Activated naive CD4-positive, alpha-beta T cell treated with anti-CD3 and anti-CD28 coated beads for 36 hours (primary cell): ENCODE results near the gene GSTK1. TPM values are rescaled to one million over a fixed set of nuclear protein-coding genes. Genes with fewer than 3 reads are reported as not detected.
A peak's percentile ranks its signal among the peaks of the same experiment; 100 is the strongest.
"Not testable (repeated sequence)": the region's sequence is repeated elsewhere in the genome, so short reads cannot be mapped to it uniquely, and the experiment has no call there.

Experiments
- CTCF ChIA-PET: fragments of 350-600 bp; sonication (Branson Sonifier 250); formaldehyde crosslinking; loops from one replicate; lab custom pipeline; 2021; ENCODE audit warnings: antibody characterized with exemption; lab: Charles Lee
- DNase-seq: peaks from one replicate; pipeline ENCODE4 v3.0.0-alpha.2; 2020
- H3K27ac Mint-ChIP-seq: one replicate; pipeline ENCODE4 v1.8.0; 2021; ENCODE audit warnings: mild to moderate bottlenecking, mixed read lengths
- H3K27me3 Mint-ChIP-seq: one replicate; pipeline ENCODE4 v1.8.0; 2021; ENCODE audit warnings: low read depth, mixed read lengths
- H3K36me3 Mint-ChIP-seq: one replicate; pipeline ENCODE4 v1.8.0; 2021; ENCODE audit warnings: low read depth, mixed read lengths
- H3K4me1 Mint-ChIP-seq: one replicate; pipeline ENCODE4 v1.8.0; 2021; ENCODE audit warnings: low read depth, mixed read lengths
- H3K4me3 Mint-ChIP-seq: one replicate; pipeline ENCODE4 v1.8.0; 2021; ENCODE audit warnings: mild to moderate bottlenecking, moderate library complexity, mixed read lengths
- H3K9me3 Mint-ChIP-seq: one replicate; pipeline ENCODE4 v1.8.0; 2021; ENCODE audit warnings: mixed read lengths
- intact Hi-C: fragments of 100-400 bp; cut with micrococcal nuclease; formaldehyde crosslinking; loops from one replicate; pipeline ENCODE4 v1.15.1; 2023
- total RNA-seq, 2 experiments: library from RNA; stranded (reverse); gene quantifications; one replicate each; pipeline ENCODE4 v1.2.3, GENCODE V29; 2021

The GSTK1 gene
- total RNA-seq = 100 to 1,000 TPM; 186 to 187 TPM

DNA sequence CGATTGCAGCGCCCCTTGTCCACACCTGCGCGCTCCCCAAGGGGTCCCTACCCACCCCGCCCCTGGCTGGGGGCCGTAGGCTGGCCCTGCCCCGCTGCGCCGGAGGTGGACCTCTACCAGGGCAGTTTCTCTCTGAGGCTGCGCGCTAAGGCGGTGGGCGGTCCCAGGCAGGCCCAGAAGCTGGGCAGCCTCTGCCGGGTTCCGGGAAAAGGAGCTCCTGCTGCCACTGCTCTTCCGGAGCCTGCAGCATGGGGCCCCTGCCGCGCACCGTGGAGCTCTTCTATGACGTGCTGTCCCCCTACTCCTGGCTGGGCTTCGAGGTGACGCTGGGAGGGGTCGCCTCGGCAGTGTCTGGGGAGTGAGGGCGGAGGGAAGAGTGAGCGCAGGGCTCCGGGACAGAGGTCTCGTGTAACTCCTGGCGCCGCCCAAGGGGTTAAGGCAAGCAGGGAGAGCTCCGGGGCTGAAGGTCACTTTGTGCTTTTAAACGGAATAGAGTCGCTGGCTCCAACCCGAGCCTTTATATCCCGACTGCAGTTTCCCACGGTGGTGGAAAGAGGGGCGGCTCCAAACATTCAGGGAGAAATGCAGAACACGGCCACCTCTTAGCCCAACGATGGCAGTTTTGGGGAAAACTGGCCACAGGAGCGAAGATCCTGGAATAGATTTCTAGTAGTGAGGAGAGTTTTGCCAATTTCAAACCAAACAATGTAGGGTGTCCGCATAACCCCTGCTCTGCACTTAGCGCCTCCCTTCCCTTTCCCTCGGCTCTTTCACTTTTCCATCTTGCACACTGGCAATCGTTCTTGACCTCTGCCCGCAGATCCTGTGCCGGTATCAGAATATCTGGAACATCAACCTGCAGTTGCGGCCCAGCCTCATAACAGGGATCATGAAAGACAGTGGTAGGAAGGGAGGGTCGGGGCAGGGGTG, at the start of gene GSTK1:
Gene GSTK1, plus strand, starts transcription at position 176 of the 930 bp plus-strand sequence. Its CDS starts 73 bp downstream, at position 249.
- DNase-seq = peak; percentile 90
- H3K9me3 Mint-ChIP-seq = peaks cover 1% of the 10 kb centered on the region
- CTCF ChIA-PET = interaction anchor here (0.6 to 2.1 kb wide), 16 partner anchors 8 to 153 kb away, joined by 3 to 16 read pairs (median 4); partner anchors contain the start of gene CASP2
- no peaks in the 10 kb centered on the region for H3K27me3 Mint-ChIP-seq
- peak within 1 kb of the TSS; percentile 96 for H3K4me3 Mint-ChIP-seq
- H3K4me1 Mint-ChIP-seq = peaks cover 55% of the 10 kb centered on the region
- H3K27ac Mint-ChIP-seq = peak within 1 kb of the TSS; percentile 96
- peaks cover 38% of the 10 kb centered on the region for H3K36me3 Mint-ChIP-seq
- intact Hi-C loops = loop anchor here (1.0 to 10.0 kb wide), 6 partner anchors 12 to 1571 kb away; partner anchors contain the start of genes CASP2 and TPK1

DNA sequence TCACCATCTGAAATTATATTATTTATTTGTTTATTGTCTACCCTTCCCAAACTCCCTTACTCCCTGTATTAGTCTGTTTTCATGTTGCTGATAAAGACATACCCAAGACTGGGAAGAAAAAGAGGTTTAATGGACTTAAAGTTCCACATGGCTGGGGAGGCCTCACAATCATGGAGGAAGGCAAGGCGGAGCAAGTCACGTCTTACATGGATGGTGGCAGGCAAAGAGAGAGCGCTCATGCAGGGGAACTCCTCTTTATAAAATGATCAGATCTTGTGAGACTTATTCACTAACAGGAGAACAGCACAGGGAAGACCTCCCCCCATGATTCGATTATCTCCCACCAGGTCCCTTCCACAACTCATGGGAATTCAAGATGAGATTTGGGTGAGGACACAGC, 49.8 kb upstream of the GSTK1 start:
- H3K4me3 Mint-ChIP-seq, H3K4me1 Mint-ChIP-seq, H3K27ac Mint-ChIP-seq, H3K36me3 Mint-ChIP-seq, DNase-seq, H3K27me3 Mint-ChIP-seq, H3K9me3 Mint-ChIP-seq: not testable (repeated sequence)
- CTCF ChIA-PET = interaction anchor here (1.9 to 8.5 kb wide), 2 partner anchors 25 to 205 kb away, joined by 6 to 329 read pairs; no protein-coding TSS in a partner anchor
- intact Hi-C loops = loop anchor here (10.0 kb wide), 2 partner anchors 769 to 1239 kb away; partner anchors contain the start of gene TAS2R38

DNA sequence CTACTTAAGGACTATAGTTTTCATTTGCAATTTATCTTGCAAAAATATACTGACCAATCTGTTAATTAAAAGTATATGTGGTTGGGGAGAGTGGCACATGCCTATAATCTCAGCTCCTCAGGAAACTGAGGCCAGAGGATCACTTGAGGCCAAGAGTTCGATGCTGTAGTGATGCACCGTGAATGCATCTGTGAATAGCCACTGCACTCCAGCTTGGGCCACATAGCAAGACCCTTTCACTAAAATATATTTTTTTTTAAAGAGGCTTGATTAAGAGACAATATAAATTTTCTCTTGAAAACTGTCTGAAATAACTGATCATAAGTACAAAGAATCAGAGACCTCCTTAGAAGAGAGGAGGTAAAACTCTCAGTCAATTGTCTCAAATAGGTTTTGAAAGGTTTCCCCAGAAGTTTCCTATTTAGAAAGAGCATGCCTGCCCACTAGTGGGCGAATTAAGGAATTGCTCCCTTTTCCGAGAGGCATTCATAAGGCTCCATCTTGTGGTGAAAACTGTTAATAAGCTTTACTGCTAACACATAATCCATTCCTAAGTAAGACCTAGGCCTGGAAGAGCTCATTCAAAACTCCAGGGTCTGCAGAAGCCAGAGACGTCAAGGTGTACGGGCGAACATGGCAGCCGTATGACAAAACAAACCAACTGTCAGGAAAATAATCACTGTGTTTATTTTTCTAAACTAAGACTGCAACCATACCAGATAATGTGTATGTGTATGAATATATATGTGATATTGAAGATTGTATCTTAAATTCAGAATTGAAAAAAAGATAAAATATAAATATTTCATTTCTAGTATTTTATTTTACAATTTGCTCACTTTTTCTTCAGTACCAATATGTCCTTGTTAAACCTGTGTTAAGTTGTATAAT, 48.2 kb upstream of the GSTK1 start:
- H3K4me3 Mint-ChIP-seq = no peak overlapping the region
- H3K9me3 Mint-ChIP-seq = no peaks in the 10 kb centered on the region
- H3K27ac Mint-ChIP-seq = no peak overlapping the region
- CTCF ChIA-PET = interaction anchor here (0.6 to 8.5 kb wide), 58 partner anchors 8 to 895 kb away, joined by 3 to 329 read pairs (median 4); partner anchors contain the start of gene PIP
- no peaks in the 10 kb centered on the region for H3K36me3 Mint-ChIP-seq
- H3K27me3 Mint-ChIP-seq = no peaks in the 10 kb centered on the region
- no peaks in the 10 kb centered on the region for H3K4me1 Mint-ChIP-seq
- intact Hi-C loops = loop anchor here (1.0 to 10.0 kb wide), 9 partner anchors 207 to 1240 kb away; partner anchors contain the start of gene TAS2R38
- peak; percentile 73 for DNase-seq

DNA sequence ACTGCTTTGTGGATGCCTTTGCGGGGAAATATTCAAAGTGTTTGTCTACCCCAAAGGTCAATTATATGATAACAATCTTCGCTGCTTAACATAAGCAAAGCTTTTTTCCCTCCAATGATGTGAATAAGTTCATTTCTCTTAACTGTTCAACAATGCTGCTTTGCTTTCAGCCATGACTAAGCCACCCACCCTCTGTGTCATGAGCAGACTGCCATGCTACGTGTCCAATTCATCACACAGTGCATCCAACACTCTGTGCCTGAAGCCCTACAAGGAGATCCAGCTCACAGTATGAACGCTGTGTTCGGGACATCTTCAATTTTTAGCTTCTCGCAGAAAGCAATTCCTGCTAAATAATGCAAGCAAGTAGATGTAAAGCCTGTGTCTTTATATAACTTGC, 47.1 kb upstream of the GSTK1 start:
- no peaks in the 10 kb centered on the region for H3K27me3 Mint-ChIP-seq
- H3K36me3 Mint-ChIP-seq = no peaks in the 10 kb centered on the region
- H3K9me3 Mint-ChIP-seq = no peaks in the 10 kb centered on the region
- H3K27ac Mint-ChIP-seq = no peak overlapping the region
- DNase-seq = no peak
- CTCF ChIA-PET = interaction anchor here (0.7 to 8.5 kb wide), 17 partner anchors 16 to 896 kb away, joined by 3 to 329 read pairs (median 4); partner anchors contain the start of gene PIP
- intact Hi-C loops = loop anchor here (5.0 to 10.0 kb wide), 5 partner anchors 614 to 1241 kb away; partner anchors contain the start of gene TAS2R38
- no peak overlapping the region for H3K4me3 Mint-ChIP-seq
- no peaks in the 10 kb centered on the region for H3K4me1 Mint-ChIP-seq

DNA sequence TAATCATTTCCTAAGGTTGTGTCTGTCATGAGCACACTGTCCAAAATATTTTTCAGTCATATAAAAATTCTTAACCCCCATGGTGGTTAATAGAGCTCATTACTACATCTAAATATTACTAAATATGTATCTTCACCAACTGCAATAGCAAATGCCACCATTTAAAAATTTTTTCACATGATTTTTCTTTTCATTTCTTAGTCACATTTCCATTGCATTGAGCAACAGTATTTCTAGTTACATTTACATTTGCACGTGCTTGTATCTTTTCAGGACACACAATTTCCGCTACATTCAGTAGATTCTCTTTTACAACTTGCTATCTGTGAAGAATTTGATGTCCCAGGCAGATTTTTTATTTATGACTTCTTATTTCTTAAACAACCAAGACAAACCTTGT, 46.6 kb upstream of the GSTK1 start:
- no peaks in the 10 kb centered on the region for H3K36me3 Mint-ChIP-seq
- no peaks in the 10 kb centered on the region for H3K9me3 Mint-ChIP-seq
- H3K4me1 Mint-ChIP-seq = no peaks in the 10 kb centered on the region
- H3K27me3 Mint-ChIP-seq = peaks cover 3% of the 10 kb centered on the region
- DNase-seq = no peak
- H3K27ac Mint-ChIP-seq = no peak overlapping the region
- H3K4me3 Mint-ChIP-seq = no peak overlapping the region
- CTCF ChIA-PET = interaction anchor here (0.7 to 8.5 kb wide), 5 partner anchors 83 to 896 kb away, joined by 3 to 329 read pairs (median 4); no protein-coding TSS in a partner anchor
- intact Hi-C loops = loop anchor here (5.0 to 10.0 kb wide), 5 partner anchors 614 to 1242 kb away; partner anchors contain the start of gene TAS2R38

DNA sequence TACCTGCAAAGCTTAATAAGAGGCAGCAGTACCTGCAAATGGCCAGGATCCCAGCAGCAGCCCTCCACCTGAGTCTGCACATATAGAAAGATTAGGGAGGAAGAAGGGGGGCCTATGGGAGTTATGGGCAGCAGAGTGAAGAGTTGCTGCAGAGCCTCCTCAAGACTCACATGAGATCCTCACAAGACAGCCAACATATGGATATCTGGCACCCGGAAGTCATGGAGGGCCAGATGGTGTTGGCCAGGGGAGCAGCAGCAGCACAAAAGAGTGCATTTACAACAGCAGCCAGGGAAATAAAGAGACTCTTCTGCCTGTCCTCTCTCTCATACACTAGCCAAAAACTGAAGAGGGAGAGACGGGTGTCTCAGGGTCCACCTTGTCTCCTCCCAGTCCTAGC, 45.4 kb upstream of the GSTK1 start:
- H3K9me3 Mint-ChIP-seq = no peaks in the 10 kb centered on the region

DNA sequence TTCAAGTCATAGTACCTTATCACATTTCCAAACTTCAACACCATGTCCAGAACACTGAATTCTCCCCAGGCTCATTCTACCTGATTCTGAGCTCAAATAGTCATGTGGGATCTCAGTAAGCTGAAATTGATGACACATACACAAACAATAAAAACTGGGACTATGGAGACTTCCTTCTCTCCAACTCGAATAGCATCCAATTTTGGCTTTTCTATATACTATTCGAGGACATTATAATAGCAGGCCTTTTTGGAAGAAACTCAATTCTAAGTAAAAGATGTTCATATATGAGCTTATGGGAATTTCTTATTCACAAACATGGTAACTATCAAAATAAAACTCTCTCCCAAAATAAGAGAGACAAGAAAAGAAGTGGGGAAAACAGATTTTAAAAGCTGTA, 42.0 kb upstream of the GSTK1 start:
- Mint-ChIP-seq H3K27me3 (peaks cover 8% of the 10 kb centered on the region), H3K4me1 (no peaks in the 10 kb centered on the region), H3K27ac (no peak overlapping the region), H3K9me3 (no peaks in the 10 kb centered on the region), H3K36me3 (no peaks in the 10 kb centered on the region), H3K4me3 (no peak overlapping the region)
- CTCF ChIA-PET = interaction anchor here (0.7 to 8.5 kb wide), 4 partner anchors 128 to 213 kb away, joined by 3 to 329 read pairs (median 3); no protein-coding TSS in a partner anchor
- DNase-seq = no peak
- intact Hi-C loops = no loop called here

More for the DNA sequence above, 45.4 kb upstream of the GSTK1 start:
- Mint-ChIP-seq H3K4me3 (no peak overlapping the region), H3K36me3 (no peaks in the 10 kb centered on the region), H3K4me1 (no peaks in the 10 kb centered on the region), H3K27ac (no peak overlapping the region), H3K27me3 (peaks cover 8% of the 10 kb centered on the region)
- DNase-seq = no peak
- CTCF ChIA-PET = interaction anchor here (8.5 kb wide), 1 partner anchor 209 kb away, joined by 329 read pairs; no protein-coding TSS in a partner anchor
- intact Hi-C loops = loop anchor here (5.0 to 10.0 kb wide), 5 partner anchors 616 to 1243 kb away; partner anchors contain the start of gene TAS2R38

DNA sequence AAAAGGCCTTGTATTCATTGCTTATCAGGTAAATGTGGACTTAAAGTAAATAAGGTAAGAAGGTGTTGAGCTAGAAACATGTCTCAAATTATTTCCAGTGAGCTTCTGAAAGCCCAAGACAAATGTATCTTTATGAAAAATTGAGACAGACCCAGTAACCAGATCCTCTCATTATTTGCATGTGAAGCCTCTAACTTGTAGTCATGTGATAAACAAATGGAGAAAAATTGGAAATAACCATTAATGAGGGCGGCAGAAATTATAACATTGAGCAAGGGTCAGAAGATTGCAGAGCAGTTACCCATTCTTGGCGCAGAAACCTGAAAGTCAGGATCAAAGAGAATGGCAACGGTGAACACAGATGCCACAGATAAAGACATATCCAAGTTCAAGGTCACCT, 41.5 kb upstream of the GSTK1 start, which contains the start of gene TAS2R40:
Gene TAS2R40, plus strand, starts transcription at position 301 of the 400 bp plus-strand sequence. Its CDS starts 42 bp downstream, at position 343.
- DNase-seq = no peak
- Mint-ChIP-seq H3K27ac (no peak within 1 kb of the TSS), H3K36me3 (no peaks in the 10 kb centered on the region), H3K27me3 (peaks cover 8% of the 10 kb centered on the region), H3K4me3 (no peak within 1 kb of the TSS), H3K9me3 (no peaks in the 10 kb centered on the region), H3K4me1 (no peaks in the 10 kb centered on the region)
- CTCF ChIA-PET = interaction anchor here (0.6 to 8.5 kb wide), 5 partner anchors 17 to 213 kb away, joined by 3 to 329 read pairs (median 3); no protein-coding TSS in a partner anchor
- intact Hi-C loops = no loop called here

DNA sequence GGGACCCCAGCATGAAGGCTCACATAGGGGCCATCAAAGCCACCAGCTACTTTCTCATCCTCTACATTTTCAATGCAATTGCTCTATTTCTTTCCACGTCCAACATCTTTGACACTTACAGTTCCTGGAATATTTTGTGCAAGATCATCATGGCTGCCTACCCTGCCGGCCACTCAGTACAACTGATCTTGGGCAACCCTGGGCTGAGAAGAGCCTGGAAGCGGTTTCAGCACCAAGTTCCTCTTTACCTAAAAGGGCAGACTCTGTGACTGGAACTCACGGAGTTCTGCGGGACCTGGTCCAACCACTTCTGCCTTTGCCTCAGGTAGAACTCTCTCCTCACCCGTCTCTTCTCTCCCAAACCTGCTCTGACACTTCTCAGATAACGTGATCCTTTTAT, 40.5 kb upstream of the GSTK1 start:
- Mint-ChIP-seq H3K27me3 (peaks cover 8% of the 10 kb centered on the region), H3K9me3 (no peaks in the 10 kb centered on the region), H3K4me3 (no peak overlapping the region), H3K27ac (no peak overlapping the region), H3K4me1 (no peaks in the 10 kb centered on the region), H3K36me3 (no peaks in the 10 kb centered on the region)
- intact Hi-C loops = no loop called here
- DNase-seq = no peak
- CTCF ChIA-PET = interaction anchor here (0.6 to 2.4 kb wide), 2 partner anchors 8 to 18 kb away, joined by 3 to 8 read pairs; no protein-coding TSS in a partner anchor

DNA sequence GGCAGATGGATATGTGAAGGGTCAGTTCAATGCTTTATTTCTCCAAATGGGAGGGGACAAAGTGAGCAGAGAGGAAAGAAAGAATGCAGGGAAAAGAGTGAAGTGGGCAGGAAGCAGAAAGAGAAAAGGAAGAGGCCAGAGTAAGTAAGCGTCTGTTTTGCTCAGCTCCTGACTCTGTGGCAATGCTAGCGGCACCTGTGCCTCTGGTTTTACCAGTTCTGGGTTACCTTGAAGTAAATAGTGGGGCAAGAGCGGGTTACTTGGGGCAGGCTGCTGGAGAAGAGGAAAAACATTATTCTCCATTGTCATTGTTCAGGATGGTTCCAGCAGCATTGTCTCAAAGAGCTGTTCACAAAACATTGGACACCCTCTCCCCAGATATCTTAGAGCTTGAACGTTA, 39.5 kb upstream of the GSTK1 start:
- intact Hi-C loops = no loop called here
- Mint-ChIP-seq H3K4me1 (no peaks in the 10 kb centered on the region), H3K27ac (no peak overlapping the region), H3K36me3 (no peaks in the 10 kb centered on the region), H3K9me3 (no peaks in the 10 kb centered on the region), H3K4me3 (no peak overlapping the region), H3K27me3 (peaks cover 8% of the 10 kb centered on the region)
- CTCF ChIA-PET = interaction anchor here (0.6 to 2.4 kb wide), 5 partner anchors 9 to 221 kb away, joined by 3 to 8 read pairs (median 5); no protein-coding TSS in a partner anchor
- DNase-seq = no peak

DNA sequence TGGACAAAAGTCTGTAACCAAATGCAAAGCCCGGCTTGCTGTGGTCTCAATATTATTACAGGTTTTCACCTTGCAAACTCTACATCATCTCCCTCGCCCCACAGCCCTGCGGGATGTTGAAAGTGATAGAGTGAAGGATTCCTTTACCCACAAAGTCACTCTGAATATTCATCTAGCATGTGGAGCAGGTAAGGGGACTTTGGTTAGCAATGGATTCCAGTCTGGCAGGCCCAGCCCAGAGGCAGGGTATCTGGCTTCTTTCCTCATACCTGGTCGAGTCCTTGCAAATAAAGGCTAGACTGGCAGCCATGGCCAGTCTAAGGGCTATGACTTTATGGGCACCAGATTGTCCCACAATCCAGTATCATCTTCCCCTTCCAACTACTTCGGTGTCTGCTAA, 38.2 kb upstream of the GSTK1 start:
- Mint-ChIP-seq H3K4me3 (no peak overlapping the region), H3K36me3 (no peaks in the 10 kb centered on the region), H3K27ac (no peak overlapping the region), H3K9me3 (no peaks in the 10 kb centered on the region), H3K4me1 (no peaks in the 10 kb centered on the region), H3K27me3 (peaks cover 8% of the 10 kb centered on the region)
- CTCF ChIA-PET = no interaction called here
- DNase-seq = no peak
- intact Hi-C loops = no loop called here
